ENCODE measurements around the gene CBLC.

The CBLC gene

DNA sequence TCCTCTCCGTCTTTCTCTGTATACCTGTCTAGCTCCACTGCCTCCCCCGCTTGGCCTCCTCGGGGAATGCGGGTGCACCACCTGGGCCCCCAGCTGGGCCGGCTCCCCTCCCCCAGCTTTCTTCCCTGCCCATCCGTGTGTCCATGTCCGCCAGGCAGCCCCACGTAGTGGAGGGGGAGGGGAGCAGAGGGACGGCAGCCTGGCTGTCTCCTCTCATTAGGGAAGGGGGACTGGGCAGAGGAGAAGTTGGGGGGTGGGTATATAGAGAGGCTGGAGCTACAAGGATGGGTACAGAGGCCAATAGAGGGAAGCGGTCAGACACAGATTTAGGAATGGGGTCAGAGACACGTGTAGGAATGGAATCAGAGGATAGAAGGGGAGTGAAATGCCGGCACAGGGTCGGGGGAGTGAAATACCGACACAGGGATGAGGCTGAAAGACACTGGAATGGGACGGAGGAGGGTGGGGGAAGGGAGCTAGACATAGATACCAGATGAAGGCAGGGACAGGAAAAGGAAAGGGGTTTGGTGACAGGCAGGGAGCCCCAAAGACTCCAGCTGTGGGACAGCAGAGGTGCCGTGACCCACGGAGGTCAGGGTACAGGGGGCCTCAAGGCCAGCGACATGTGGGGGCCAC is 71.2 kb downstream of the CBLC start:
- DNase-seq (ENCODE audit: extremely low read depth in 1 of 2, low read depth in 1 of 2) = no peak

Measured in activated CD8-positive, alpha-beta memory T cell treated with anti-CD3 and anti-CD28 coated beads for 1 hour (primary cell).